H1 (cell line): ENCODE measurements around the gene PIEZO1. TPM values are rescaled to one million over a fixed set of nuclear protein-coding genes. Genes with fewer than 3 reads are reported as not detected.

Experiments used
- CTCF ChIA-PET: fragments of 300-600 bp; sonication (Branson Sonifier 250); formaldehyde crosslinking; loops from one replicate; lab custom pipeline; 2021; ENCODE audit not compliant: partially characterized antibody; lab: Charles Lee
- POLR2A ChIA-PET: fragments of 300-600 bp; sonication (Branson Sonifier 250); formaldehyde crosslinking; loops from one replicate; lab custom pipeline; 2021; ENCODE audit warnings: inconsistent platforms; ENCODE audit not compliant: partially characterized antibody; lab: Charles Lee
- DNase-seq, 2 experiments: peaks; one replicate each; pipeline versions ENCODE4 v3.0.0 to v3.0.0-alpha.2; 2010 to 2022; ENCODE audit warnings: low spot score in 2 of 2, low read depth in 1 of 2, mixed read lengths in 1 of 2
- FAIRE-seq: peaks from 2 replicates; lab custom pipeline; 2011; peaks lifted over from hg19 to GRCh38; lab: Jason Lieb, UNC
- H2AFZ ChIP-seq: 2 replicates; pipeline ENCODE4 v1.8.1; 2012; ENCODE audit warnings: low read length, inconsistent platforms
- H2AK5ac ChIP-seq: 2 replicates; pipeline ENCODE4 v1.6.1; 2013; ENCODE audit warnings: low read depth, low read length
- H2BK120ac ChIP-seq: replicated peaks from 2 replicates; pipeline ENCODE3; 2013; ENCODE audit warnings: low read depth, low read length, inconsistent platforms
- H2BK12ac ChIP-seq: 2 replicates; pipeline ENCODE4 v1.6.1; 2013; ENCODE audit warnings: low read depth, low read length
- H2BK15ac ChIP-seq: 2 replicates; pipeline ENCODE4 v1.6.1; 2013; ENCODE audit warnings: low read length
- H2BK20ac ChIP-seq: 2 replicates; pipeline ENCODE4 v1.6.1; 2013; ENCODE audit warnings: low read length
- H2BK5ac ChIP-seq: 2 replicates; pipeline ENCODE4 v1.6.1; 2013; ENCODE audit warnings: low read depth, low read length
- H3K14ac ChIP-seq: 2 replicates; pipeline ENCODE4 v1.6.1; 2013; ENCODE audit warnings: inconsistent platforms; ENCODE audit not compliant: insufficient read length
- H3K18ac ChIP-seq: 2 replicates; pipeline ENCODE4 v1.6.1; 2013; ENCODE audit warnings: low read length; ENCODE audit errors: extremely low read depth
- H3K23ac ChIP-seq: 2 replicates; pipeline ENCODE4 v1.6.1; 2013; ENCODE audit warnings: inconsistent platforms; ENCODE audit not compliant: insufficient read length
- H3K23me2 ChIP-seq: 2 replicates; pipeline ENCODE4 v1.6.1; 2013; ENCODE audit warnings: low read depth, low read length
- H3K27ac ChIP-seq: 2 replicates; pipeline ENCODE4 v1.6.1; 2011; ENCODE audit warnings: low read depth, low read length, inconsistent platforms
- H3K27me3 ChIP-seq, 4 experiments: replicated peaks in 1 of 4; 1 replicate in 1 of 4; 2 replicates in 3 of 4; pipeline versions ENCODE4 v1.6.1 to v1.8.1; 2011 to 2013; ENCODE audit warnings: low read length in 3 of 4, mild to moderate bottlenecking in 3 of 4, inconsistent platforms in 2 of 4, mixed read lengths in 2 of 4, moderate library complexity in 1 of 4; ENCODE audit not compliant: control insufficient read depth in 3 of 4, insufficient read depth in 3 of 4; ENCODE audit errors: extremely low read depth in 1 of 4
- H3K36me3 ChIP-seq, 4 experiments: 2 replicates each; pipeline versions ENCODE4 v1.6.1 to v1.8.1; 2011 to 2013; ENCODE audit warnings: mild to moderate bottlenecking in 4 of 4, low read length in 3 of 4, moderate library complexity in 2 of 4, control low read depth in 1 of 4, inconsistent platforms in 1 of 4; ENCODE audit not compliant: insufficient read depth in 4 of 4, control insufficient read depth in 2 of 4
- H3K4ac ChIP-seq: replicated peaks from 2 replicates; pipeline ENCODE3; 2013; ENCODE audit warnings: low read length, low read depth, mixed read lengths, inconsistent platforms; ENCODE audit not compliant: insufficient read length
- H3K4me1 ChIP-seq, 4 experiments: replicated peaks in 1 of 4; 1 replicate in 1 of 4; 2 replicates in 3 of 4; pipeline versions ENCODE4 v1.6.1 to v1.8.1; 2011 to 2013; ENCODE audit warnings: low read length in 3 of 4, inconsistent platforms in 2 of 4, mixed read lengths in 1 of 4; ENCODE audit not compliant: insufficient read depth in 4 of 4, control insufficient read depth in 3 of 4
- H3K4me2 ChIP-seq, 2 experiments: 2 replicates each; pipeline versions ENCODE4 v1.6.1 to v1.8.1; 2011 to 2013; ENCODE audit warnings: low read depth in 2 of 2, low read length in 2 of 2, control low read depth in 1 of 2, inconsistent platforms in 1 of 2, mild to moderate bottlenecking in 1 of 2; ENCODE audit not compliant: insufficient read depth in 1 of 2
- H3K4me3 ChIP-seq, 4 experiments: fragments of 200-600, 300-600 bp in 1 of 4; sonication (generic), shearing (Covaris generic), sonication (Bioruptor Twin) in 1 of 4; 2 replicates each; pipeline versions ENCODE4 v1.5.1 to v1.8.1; 2011 to 2016; ENCODE audit warnings: low read length in 4 of 4, low read depth in 3 of 4, control low read depth in 2 of 4, inconsistent platforms in 2 of 4, mild to moderate bottlenecking in 2 of 4, mixed read lengths in 1 of 4, moderate library complexity in 1 of 4; ENCODE audit not compliant: insufficient read depth in 2 of 4; ENCODE audit errors: extremely low read depth in 1 of 4
- H3K56ac ChIP-seq: replicated peaks from 2 replicates; pipeline ENCODE3; 2013; ENCODE audit warnings: low read depth, mild to moderate bottlenecking, mixed read lengths, low read length, inconsistent platforms; ENCODE audit not compliant: insufficient read length
- H3K79me1 ChIP-seq: 2 replicates; pipeline ENCODE4 v1.6.1; 2013; ENCODE audit warnings: low read depth, low read length, control low read depth
- H3K79me2 ChIP-seq, 2 experiments: 2 replicates each; pipeline versions ENCODE4 v1.6.1 to v1.8.1; 2012 to 2013; ENCODE audit warnings: low read length in 2 of 2, mild to moderate bottlenecking in 2 of 2, inconsistent platforms in 1 of 2; ENCODE audit not compliant: insufficient read depth in 2 of 2, control insufficient read depth in 1 of 2
- H3K9ac ChIP-seq, 4 experiments: replicated peaks in 1 of 4; 1 replicate in 1 of 4; 2 replicates in 3 of 4; pipeline versions ENCODE4 v1.6.1 to v1.8.1; 2011 to 2013; ENCODE audit warnings: low read depth in 3 of 4, low read length in 3 of 4, control low read depth in 2 of 4, mild to moderate bottlenecking in 2 of 4, moderate library complexity in 2 of 4, inconsistent platforms in 1 of 4; ENCODE audit errors: extremely low read depth in 1 of 4
- H3K9me3 ChIP-seq, 2 experiments: 2 replicates each; pipeline versions ENCODE4 v1.6.1 to v1.8.1; 2012 to 2013; ENCODE audit warnings: mild to moderate bottlenecking in 2 of 2, moderate library complexity in 2 of 2, control low read depth in 1 of 2, inconsistent platforms in 1 of 2, low read depth in 1 of 2, low read length in 1 of 2, mixed read lengths in 1 of 2; ENCODE audit not compliant: insufficient read depth in 2 of 2
- H4K20me1 ChIP-seq, 2 experiments: replicated peaks in 1 of 2; 2 replicates each; pipeline versions ENCODE3 to v1.8.1; 2011 to 2013; ENCODE audit warnings: inconsistent platforms in 2 of 2, low read length in 2 of 2, mild to moderate bottlenecking in 1 of 2; ENCODE audit not compliant: insufficient read depth in 2 of 2, control insufficient read depth in 1 of 2
- H4K5ac ChIP-seq: 2 replicates; pipeline ENCODE4 v1.6.1; 2013; ENCODE audit warnings: low read length, low read depth, mixed read lengths, inconsistent platforms; ENCODE audit not compliant: insufficient read length
- H4K8ac ChIP-seq: 2 replicates; pipeline ENCODE4 v1.8.0; 2013; ENCODE audit warnings: mild to moderate bottlenecking, moderate library complexity, low read length, inconsistent platforms; ENCODE audit not compliant: insufficient read depth; ENCODE audit errors: extremely low read depth
- H4K91ac ChIP-seq: replicated peaks from 2 replicates; pipeline ENCODE3; 2013; ENCODE audit warnings: low read length, mixed read lengths, inconsistent platforms; ENCODE audit not compliant: insufficient read length
- BCL11A ChIP-seq, 2 experiments: IDR thresholded peaks; one replicate each; pipeline ENCODE4 v1.6.1; 2011; ENCODE audit warnings: low read depth in 2 of 2, low read length in 2 of 2, mild to moderate bottlenecking in 2 of 2
- EP300 ChIP-seq, 2 experiments: IDR thresholded peaks; 1 replicate in 1 of 2; 2 replicates in 1 of 2; pipeline ENCODE4 v1.6.1; 2011 to 2012; ENCODE audit warnings: low read depth in 2 of 2, low read length in 2 of 2, mild to moderate bottlenecking in 2 of 2, borderline replicate concordance in 1 of 2, inconsistent platforms in 1 of 2, moderate library complexity in 1 of 2
- GABPA ChIP-seq: IDR thresholded peaks from 2 replicates; pipeline ENCODE4 v1.6.1; 2011; ENCODE audit warnings: mild to moderate bottlenecking, low read length, moderate library complexity, borderline replicate concordance; ENCODE audit not compliant: insufficient read depth
- KDM4A ChIP-seq: IDR thresholded peaks from one replicate; pipeline ENCODE4 v1.7.1; 2012; ENCODE audit warnings: low read depth, mild to moderate bottlenecking, moderate library complexity, low read length, inconsistent platforms; ENCODE audit not compliant: severe bottlenecking
- KDM5A ChIP-seq: fragments of 200-600 bp; IDR thresholded peaks from 2 replicates; pipeline ENCODE4 v1.7.1; 2012; ENCODE audit warnings: mild to moderate bottlenecking, low read length, inconsistent platforms, mixed read lengths
- POLR2A ChIP-seq, 2 experiments: IDR thresholded peaks; 1 replicate in 1 of 2; 2 replicates in 1 of 2; pipeline ENCODE4 v1.6.1; 2011; ENCODE audit warnings: low read depth in 2 of 2, low read length in 2 of 2, mild to moderate bottlenecking in 2 of 2; ENCODE audit errors: control extremely low read depth in 1 of 2
- SIX5 ChIP-seq: IDR thresholded peaks from 2 replicates; pipeline ENCODE4 v1.6.1; 2011; ENCODE audit warnings: mild to moderate bottlenecking, low read depth, low read length
- SRF ChIP-seq: IDR thresholded peaks from 2 replicates; pipeline ENCODE4 v1.6.1; 2011; ENCODE audit warnings: mild to moderate bottlenecking, low read depth, low read length, moderate library complexity
- ZNF274 ChIP-seq: IDR thresholded peaks from 2 replicates; pipeline ENCODE4 v1.7.0; 2012; ENCODE audit warnings: low read length, borderline replicate concordance; ENCODE audit errors: extremely low read depth
- WGBS, 2 experiments: shearing (Covaris generic) in 1 of 2; methylation state at CpG; one replicate each; pipeline versions ENCODE4 v1.1.6 to v1.1.7; 2013 to 2015; ENCODE audit warnings: low lambda C conversion rate in 2 of 2, mixed read lengths in 2 of 2, inconsistent platforms in 1 of 2, low coverage in 1 of 2, missing lambda C conversion rate in 1 of 2; ENCODE audit not compliant: insufficient replicate concordance in 2 of 2, insufficient coverage in 1 of 2, insufficient read length in 1 of 2; ENCODE audit errors: extremely low coverage in 1 of 2, missing lambda C conversion rate in 1 of 2; 5-methylcytosine and 5-hydroxymethylcytosine counted together
- polyA plus RNA-seq, 7 experiments: library from polyadenylated mRNA; depleted of rRNA in 3 of 7; stranded (reverse) in 5 of 7; unstranded in 2 of 7; fragments of >200 nt in 5 of 7; fragments of 200-250 nt in 2 of 7; gene quantifications; 1 replicate in 5 of 7; 2 replicates in 1 of 7; 4 replicates in 1 of 7; pipeline versions ENCODE4 v1.2.1 to v1.2.3, GENCODE V29; 2011 to 2013; ENCODE audit warnings: missing spikeins in 2 of 7, mixed read lengths in 2 of 7
- total RNA-seq: library from RNA; stranded (reverse); fragmentation: NEBNext Ultra II Directional; extraction: Animal tissue kit (Norgen Biotek cat#: 25700); gene quantifications from 2 replicates; pipeline ENCODE4 v1.2.1, GENCODE V29; 2021

PIEZO1 gene
- total and polyA plus RNA-seq, 2 of the 8 experiments (the other 6 are each of a cell fraction or from before 2014, with no cell fraction given), result 42.3 to 67.5 TPM

DNA sequence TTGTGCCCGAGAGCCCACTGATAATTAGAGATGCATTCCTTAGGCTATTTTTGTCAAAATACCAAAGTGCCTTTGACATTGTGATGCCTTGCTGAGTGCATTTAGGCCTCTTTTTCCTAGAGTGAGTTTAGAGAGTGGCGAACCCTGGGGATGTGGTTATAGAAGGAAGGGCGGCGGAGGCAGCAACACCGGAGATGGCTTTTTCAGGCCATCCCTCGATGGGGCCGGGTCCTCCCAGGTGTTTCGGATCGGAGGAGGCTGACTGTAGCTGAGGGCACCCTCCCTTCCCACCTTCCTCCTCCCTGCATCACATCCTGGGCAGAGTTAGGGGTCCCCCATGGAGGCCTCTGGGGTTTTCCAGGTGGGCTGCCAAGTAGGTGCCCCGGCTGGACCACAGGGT lies 92.2 kb downstream of the PIEZO1 start:
- Histone ChIP-seq H4K91ac (no peak overlapping the region), H3K4me2 (no peak overlapping the region), H3K23ac (no peak overlapping the region), H3K27me3 (no peaks in the 10 kb centered on the region; a peak in 2 of 7 replicates), H3K36me3 (peaks cover 0 to 9% (median 4%) of the 10 kb centered on the region in 4 experiments; a peak in 3 of 8 replicates), H3K79me2 (no peaks in the 10 kb centered on the region), H4K8ac (no peak overlapping the region), H2BK15ac (no peak overlapping the region), H3K23me2 (no peaks in the 10 kb centered on the region), H3K79me1 (no peaks in the 10 kb centered on the region), H3K9me3 (no peaks in the 10 kb centered on the region), H3K18ac (no peak overlapping the region), H4K5ac (no peak overlapping the region), H2BK120ac (no peak overlapping the region), H2AFZ (no peak overlapping the region), H2BK20ac (no peak overlapping the region), H3K56ac (no peak overlapping the region), H2BK5ac (no peak overlapping the region), H4K20me1 (peaks cover 0 to 1% of the 10 kb centered on the region in 2 experiments), H3K27ac (no peak overlapping the region), H3K14ac (no peak overlapping the region), H3K4me3 (no peak overlapping the region), H3K4me1 (peaks cover 0 to 2% (median 0%) of the 10 kb centered on the region in 4 experiments; a peak in 3 of 7 replicates), H2BK12ac (no peak overlapping the region), H2AK5ac (no peak overlapping the region), H3K4ac (no peak overlapping the region), H3K9ac (no peak overlapping the region)
- WGBS, 2 experiments, result 78% methylated on average over 10 of the region's 10 CpGs; no CpG with 5 or more reads in 1 of the 2 experiments
- FAIRE-seq (no peak), DNase-seq (no peak)
- TF ChIP-seq EP300 (IDR thresholded peaks at IDR 0.05; ENCODE audit: borderline replicate concordance in 1 of 2, low read depth in 2 of 2, low read length in 2 of 2) (no peak), KDM5A (no peak), SRF (no peak), GABPA (no peak), KDM4A (no peak), POLR2A (IDR thresholded peaks at IDR 0.05; ENCODE audit: control extremely low read depth in 1 of 2, low read depth in 2 of 2, low read length in 2 of 2) (no peak), BCL11A (IDR thresholded peaks at IDR 0.05; ENCODE audit: low read depth in 2 of 2, low read length in 2 of 2) (no peak), ZNF274 (no peak), SIX5 (no peak)
- ChIA-PET CTCF (interaction anchor here (1.9 to 2.3 kb wide), 2 partner anchors 12 to 20 kb away, joined by 8 to 9 read pairs; no protein-coding TSS in a partner anchor), POLR2A (no interaction called here)
